Activated T-cell treated with anti-CD3 and anti-CD28 coated beads for 48 hours (primary cell): ENCODE results near the gene HIPK4.
"Not testable (repeated sequence)": the region's sequence is repeated elsewhere in the genome, so short reads cannot be mapped to it uniquely, and the experiment has no call there.

Experiments used
- DNase-seq: peaks from one replicate; pipeline ENCODE4 v3.0.0-alpha.2; 2020; ENCODE audit warnings: low read depth

Gene HIPK4

DNA sequence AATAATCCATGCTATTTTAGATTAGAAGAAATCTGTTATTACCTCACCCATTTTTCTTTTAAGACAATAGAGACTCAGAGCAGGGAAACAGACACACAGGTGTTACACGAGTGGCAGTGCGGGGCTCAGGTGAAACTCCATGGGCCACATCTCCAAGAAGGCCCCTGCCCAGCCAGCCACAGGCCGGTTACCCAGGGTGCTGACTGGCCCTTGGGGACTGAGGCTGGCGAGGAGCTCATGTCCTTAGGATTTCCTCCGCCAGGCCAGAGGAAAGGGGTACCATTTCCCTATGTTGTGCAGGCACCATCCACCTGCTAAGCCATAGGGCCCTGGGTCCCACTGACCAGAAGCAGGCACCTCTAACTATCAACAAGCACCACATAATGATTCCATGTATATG is 52.4 kb downstream of the HIPK4 start:
- DNase-seq, result no peak

DNA sequence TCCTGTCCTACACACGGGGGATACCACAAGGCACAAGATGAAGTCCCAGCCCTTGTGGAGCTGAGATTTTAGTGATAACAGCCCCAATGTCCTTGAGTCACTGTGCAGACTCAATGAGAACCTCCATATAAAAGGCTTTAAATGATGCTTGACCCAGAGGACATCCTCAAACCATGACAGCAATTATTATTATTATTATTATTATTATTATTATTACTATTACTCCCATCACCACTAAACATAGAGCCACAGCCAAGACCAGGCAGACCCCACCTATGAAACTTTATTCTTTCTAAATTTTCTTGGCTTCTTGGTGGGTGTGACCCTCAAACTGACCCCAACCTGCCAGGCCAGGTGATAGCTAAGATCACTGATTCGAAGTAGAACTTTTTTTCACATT is 52.9 kb downstream of the HIPK4 start:
- DNase-seq, result no peak

DNA sequence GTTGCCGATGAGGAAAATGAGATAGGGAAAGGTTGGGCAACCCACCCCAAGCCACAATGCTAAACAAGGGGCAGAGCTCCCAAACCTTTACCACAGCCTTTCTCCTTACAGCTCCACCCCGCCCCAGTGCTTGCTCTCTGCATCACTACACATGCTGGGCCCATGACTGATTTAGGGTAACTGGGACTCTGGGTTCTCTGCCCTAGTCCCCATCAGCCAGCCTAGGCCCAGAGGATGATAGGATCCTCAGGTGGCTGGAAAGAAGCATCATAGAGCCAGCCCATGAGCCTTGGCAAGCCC is 53.4 kb downstream of the HIPK4 start:
- no peak for DNase-seq

DNA sequence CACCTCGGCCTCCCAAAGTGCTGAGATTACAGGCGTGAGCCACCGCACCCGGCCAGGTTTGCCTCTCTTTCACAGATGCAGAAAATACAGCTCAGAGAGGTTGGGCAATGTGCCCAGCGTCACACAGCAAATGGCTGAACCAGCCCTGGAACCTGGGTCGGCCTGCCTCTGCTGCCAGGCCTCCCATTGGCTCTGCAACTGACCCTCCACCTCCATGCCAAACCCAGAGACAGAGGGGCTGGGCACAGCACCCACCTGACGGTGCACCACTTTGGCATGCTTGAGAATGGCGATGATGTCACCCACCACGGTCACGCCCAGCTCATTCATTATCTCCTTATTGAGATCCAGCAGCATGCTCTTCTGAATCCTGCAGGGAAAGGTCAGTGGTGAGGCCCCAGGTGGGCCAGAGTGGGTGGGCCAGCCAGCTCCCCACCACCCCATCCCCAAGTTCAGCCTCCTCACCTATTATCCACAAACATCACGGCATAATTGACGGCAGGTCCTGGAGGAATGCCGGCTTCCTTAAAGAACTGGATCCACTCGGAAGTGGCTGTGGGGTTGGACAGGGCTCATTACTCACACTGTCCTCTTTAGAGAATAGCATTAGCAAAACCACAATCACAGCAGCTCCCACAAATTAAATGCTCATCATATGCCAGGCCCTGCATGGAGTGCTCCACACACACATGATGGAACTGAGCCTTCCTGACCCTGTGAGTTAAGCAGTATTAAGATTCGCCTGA is 54.0 kb downstream of the HIPK4 start:
- no peak for DNase-seq

DNA sequence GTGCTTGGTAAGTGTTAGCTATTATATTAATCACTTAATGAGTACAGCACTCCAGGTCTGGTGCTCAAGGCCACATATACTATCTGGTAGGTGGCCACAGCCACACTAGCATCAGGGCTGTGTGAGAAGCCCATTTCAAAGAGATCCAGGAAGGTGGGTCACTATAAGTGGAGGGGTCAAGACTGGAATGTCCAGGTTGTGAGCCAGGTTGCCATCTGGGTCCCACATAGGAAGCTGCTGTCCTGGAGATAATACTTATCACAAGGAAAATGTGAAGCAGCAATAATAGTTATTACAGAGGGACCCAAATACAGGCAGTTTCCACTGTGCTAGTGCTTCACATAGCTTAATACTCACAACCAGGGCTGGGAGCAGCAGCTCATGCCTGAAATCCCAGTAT is 54.9 kb downstream of the HIPK4 start:
- no peak for DNase-seq

DNA sequence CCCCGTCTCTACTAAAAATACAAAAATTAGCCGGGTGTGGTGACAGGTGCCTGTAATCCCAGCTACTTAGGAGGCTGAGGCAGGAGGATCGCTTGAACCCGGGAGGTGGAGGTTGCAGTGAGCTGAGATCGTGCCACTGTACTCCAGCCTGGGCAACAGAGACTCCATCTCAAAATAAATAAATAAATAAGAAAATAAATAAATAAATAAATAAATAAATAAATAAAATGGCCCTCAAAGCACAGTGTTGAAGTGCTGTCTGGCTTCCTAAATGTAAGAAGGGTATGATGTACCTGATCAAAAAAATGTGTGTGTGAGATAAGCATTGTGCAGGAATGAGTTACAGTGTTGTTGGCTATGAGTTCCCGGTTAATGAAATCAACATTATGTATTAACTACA is 56.9 kb downstream of the HIPK4 start:
- DNase-seq, result not testable (repeated sequence)

DNA sequence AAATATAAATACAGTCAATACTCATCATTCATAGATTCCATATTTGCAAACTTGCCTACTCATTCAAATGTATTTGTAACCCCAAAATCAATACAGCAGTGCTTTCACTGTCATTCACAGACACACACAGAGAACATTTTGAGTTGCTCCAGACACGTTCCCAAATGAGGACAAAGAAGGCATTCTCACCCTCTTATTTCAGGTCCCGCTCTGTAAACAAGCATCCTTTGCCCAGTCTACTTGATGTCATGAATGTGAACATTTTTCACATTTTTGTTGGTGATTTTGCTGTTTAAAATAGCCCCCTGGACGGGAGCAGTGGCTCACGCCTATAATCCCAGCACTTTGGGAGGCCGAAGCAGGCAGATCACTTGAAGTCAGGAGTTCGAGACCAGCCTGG is 57.3 kb downstream of the HIPK4 start:
- DNase-seq, result no peak

DNA sequence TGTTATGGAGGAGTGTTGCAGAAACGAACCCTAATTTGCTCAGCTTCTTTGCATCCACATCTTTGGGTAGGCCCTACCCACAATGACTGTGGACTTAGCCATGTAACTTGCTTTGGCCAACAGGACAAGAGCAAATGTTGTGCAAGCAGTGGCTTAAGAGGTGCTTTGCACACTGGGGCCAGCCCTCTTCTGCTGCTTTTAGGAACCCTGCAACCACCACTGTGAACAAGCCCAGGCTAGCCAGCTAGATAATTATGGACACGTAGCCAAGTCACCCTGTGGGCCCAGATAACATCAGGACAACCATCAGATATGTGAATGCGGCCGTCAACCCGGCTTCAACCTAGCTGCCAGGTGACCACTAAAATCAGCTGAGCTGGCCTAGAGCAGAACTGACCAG is 58.9 kb downstream of the HIPK4 start:
- no peak for DNase-seq
